Measurements from ENCODE around the gene TTC33.
A peak's percentile ranks its signal among the peaks of the same experiment; 100 is the strongest.
"Not testable (repeated sequence)": the region's sequence is repeated elsewhere in the genome, so short reads cannot be mapped to it uniquely, and the experiment has no call there.

Gene TTC33

GRCh38 chr5:40653221-40654022 lies 102.3 kb downstream of the TTC33 start:
- DNase-seq: peak; percentile 33

GRCh38 chr5:40652441-40653220 lies 103.1 kb downstream of the TTC33 start:
- DNase-seq: no peak

- no peak for DNase-seq
These were observed 104.6 kb downstream of the TTC33 start for GRCh38 chr5:40651201-40651600.

GRCh38 chr5:40649463-40650030 lies 106.2 kb downstream of the TTC33 start:
- no peak for DNase-seq

- no peak for DNase-seq
These were observed 107.6 kb downstream of the TTC33 start for GRCh38 chr5:40648150-40648549.

- no peak for DNase-seq
These were observed 109.5 kb downstream of the TTC33 start for GRCh38 chr5:40646266-40646665.

- not testable (repeated sequence) for DNase-seq
These were observed 116.2 kb downstream of the TTC33 start for GRCh38 chr5:40639531-40639930.

GRCh38 chr5:40634593-40634992 lies 121.2 kb downstream of the TTC33 start:
- DNase-seq: no peak

- no peak for DNase-seq
These were observed 121.6 kb downstream of the TTC33 start for GRCh38 chr5:40634154-40634553.

GRCh38 chr5:40631236-40631635 lies 124.5 kb downstream of the TTC33 start:
- DNase-seq: no peak

GRCh38 chr5:40630126-40630525 lies 125.6 kb downstream of the TTC33 start:
- DNase-seq: no peak

GRCh38 chr5:40628407-40628806 lies 127.4 kb downstream of the TTC33 start:
- no peak for DNase-seq

GRCh38 chr5:40627706-40628105 lies 128.1 kb downstream of the TTC33 start:
- no peak for DNase-seq

GRCh38 chr5:40626801-40627200 lies 129.0 kb downstream of the TTC33 start:
- no peak for DNase-seq

GRCh38 chr5:40623480-40624420 lies 132.0 kb downstream of the TTC33 start:
- no peak for DNase-seq

GRCh38 chr5:40622463-40623252 lies 133.1 kb downstream of the TTC33 start:
- no peak for DNase-seq

GRCh38 chr5:40619421-40619820 lies 136.3 kb downstream of the TTC33 start:
- DNase-seq: no peak

- DNase-seq: no peak
These were observed 136.8 kb downstream of the TTC33 start for GRCh38 chr5:40618926-40619325.

- DNase-seq: no peak
These were observed 139.0 kb downstream of the TTC33 start for GRCh38 chr5:40616781-40617180.

- DNase-seq: no peak
These were observed 140.1 kb downstream of the TTC33 start for GRCh38 chr5:40615586-40616170.

Measured in right kidney (tissue), 1 donor.